CD14-positive monocyte (primary cell): ENCODE measurements around the gene SLC35A3. TPM values are rescaled to one million over a fixed set of nuclear protein-coding genes. Genes with fewer than 3 reads are reported as not detected.

Experiments
- DNase-seq, 3 donors: peaks; one replicate each; pipeline ENCODE4 v3.0.0-alpha.2; 2011 to 2022
- H2AFZ ChIP-seq: 2 replicates; pipeline ENCODE4 v1.6.0; 2012; ENCODE audit warnings: mild to moderate bottlenecking, low read depth, low read length, inconsistent platforms; ENCODE audit not compliant: insufficient read depth, poor library complexity, severe bottlenecking
- H3K27ac ChIP-seq, 2 donors: 1 replicate in 1 of 2; 2 replicates in 1 of 2; pipeline ENCODE4 v1.5.1; 2012 to 2013; ENCODE audit warnings: low read length in 2 of 2, control low read depth in 1 of 2, inconsistent platforms in 1 of 2, low read depth in 1 of 2, mild to moderate bottlenecking in 1 of 2
- H3K27me3 ChIP-seq, 2 donors: one replicate each; pipeline versions ENCODE4 v1.6.0 to v1.6.1; 2011 to 2013; ENCODE audit warnings: low read length in 2 of 2; ENCODE audit not compliant: control insufficient read depth in 2 of 2, insufficient read depth in 2 of 2
- H3K36me3 ChIP-seq, 2 donors: replicated peaks in 1 of 2; 1 replicate in 1 of 2; 2 replicates in 1 of 2; pipeline versions ENCODE4 v1.5.1 to v1.6.1; 2012 to 2013; ENCODE audit warnings: low read length in 2 of 2, control low read depth in 1 of 2, inconsistent platforms in 1 of 2, mild to moderate bottlenecking in 1 of 2; ENCODE audit not compliant: insufficient read depth in 2 of 2, control insufficient read depth in 1 of 2
- H3K4me1 ChIP-seq, 2 donors: 1 replicate in 1 of 2; 2 replicates in 1 of 2; pipeline versions ENCODE4 v1.5.1 to v1.6.1; 2012 to 2013; ENCODE audit warnings: low read length in 2 of 2, control low read depth in 1 of 2, inconsistent platforms in 1 of 2, mild to moderate bottlenecking in 1 of 2, moderate library complexity in 1 of 2; ENCODE audit not compliant: insufficient read depth in 2 of 2, control insufficient read depth in 1 of 2
- H3K4me2 ChIP-seq: replicated peaks from 2 replicates; pipeline ENCODE3; 2012; ENCODE audit warnings: low read length, moderate library complexity, mild to moderate bottlenecking; ENCODE audit not compliant: poor library complexity, severe bottlenecking; ENCODE audit errors: extremely low read depth
- H3K4me3 ChIP-seq, 3 experiments: fragments of 200-600 bp in 1 of 3; sonication (generic) in 1 of 3; replicated peaks in 1 of 3; 1 replicate in 2 of 3; 2 replicates in 1 of 3; pipeline ENCODE4 v1.5.1; 2011 to 2013; ENCODE audit warnings: low read length in 3 of 3, mild to moderate bottlenecking in 3 of 3, control low read depth in 2 of 3, low read depth in 2 of 3, inconsistent platforms in 1 of 3, moderate library complexity in 1 of 3
- H3K79me2 ChIP-seq: 2 replicates; pipeline ENCODE4 v1.6.0; 2012; ENCODE audit warnings: mild to moderate bottlenecking, control low read depth, inconsistent platforms, low read length, moderate library complexity; ENCODE audit not compliant: insufficient read depth
- H3K9ac ChIP-seq: 2 replicates; pipeline ENCODE4 v1.6.0; 2017; ENCODE audit warnings: low read length, mild to moderate bottlenecking; ENCODE audit not compliant: insufficient read depth, poor library complexity, severe bottlenecking
- H3K9me3 ChIP-seq, 2 donors: replicated peaks in 1 of 2; 1 replicate in 1 of 2; 2 replicates in 1 of 2; pipeline versions ENCODE4 v1.5.1 to v1.6.1; 2012 to 2013; ENCODE audit warnings: low read length in 2 of 2, control low read depth in 1 of 2; ENCODE audit not compliant: control insufficient read depth in 1 of 2, insufficient read depth in 1 of 2
- H4K20me1 ChIP-seq: 2 replicates; pipeline ENCODE4 v1.6.0; 2012; ENCODE audit warnings: mild to moderate bottlenecking, low read length, control low read depth, moderate library complexity; ENCODE audit not compliant: insufficient read depth
- H3K27ac Mint-ChIP-seq, 7 donors: one replicate each; pipeline ENCODE4 v1.8.0; 2020; ENCODE audit warnings: mild to moderate bottlenecking in 7 of 7, mixed read lengths in 7 of 7, moderate library complexity in 6 of 7, inconsistent platforms in 2 of 7
- H3K27me3 Mint-ChIP-seq, 3 donors: one replicate each; pipeline ENCODE4 v1.8.0; 2021 to 2022; ENCODE audit warnings: low read depth in 3 of 3, mild to moderate bottlenecking in 3 of 3, mixed read lengths in 3 of 3, moderate library complexity in 3 of 3, inconsistent platforms in 1 of 3
- H3K36me3 Mint-ChIP-seq, 2 donors: one replicate each; pipeline ENCODE4 v1.8.0; 2020; ENCODE audit warnings: mixed read lengths in 2 of 2, inconsistent platforms in 1 of 2, mild to moderate bottlenecking in 1 of 2
- H3K4me1 Mint-ChIP-seq: one replicate; pipeline ENCODE4 v1.8.0; 2020; ENCODE audit warnings: mild to moderate bottlenecking, mixed read lengths
- H3K4me3 Mint-ChIP-seq, 2 donors: one replicate each; pipeline ENCODE4 v1.8.0; 2020; ENCODE audit warnings: mild to moderate bottlenecking in 2 of 2, mixed read lengths in 2 of 2, moderate library complexity in 1 of 2
- H3K9me3 Mint-ChIP-seq, 7 donors: one replicate each; pipeline ENCODE4 v1.8.0; 2020 to 2022; ENCODE audit warnings: mixed read lengths in 7 of 7, mild to moderate bottlenecking in 6 of 7, moderate library complexity in 6 of 7, inconsistent platforms in 2 of 7
- CTCF ChIP-seq: fragments of 200-600 bp; IDR thresholded peaks from one replicate; pipeline ENCODE4 v1.8.0; 2022; ENCODE audit warnings: antibody characterized with exemption, mild to moderate bottlenecking
- WGBS: methylation state at CpG from one replicate; pipeline ENCODE4 v1.1.5; 2013; ENCODE audit warnings: missing lambda C conversion rate; ENCODE audit not compliant: insufficient coverage; 5-methylcytosine and 5-hydroxymethylcytosine counted together
- intact Hi-C, 2 donors: fragments of 100-400 bp; cut with micrococcal nuclease; formaldehyde crosslinking; loops; one replicate each; pipeline versions ENCODE4 v1.15.0 to v1.15.1; 2023
- polyA plus RNA-seq, 3 donors: library from polyadenylated mRNA; depleted of rRNA in 1 of 3; unstranded in 2 of 3; stranded (reverse) in 1 of 3; fragments of 300-500 nt in 2 of 3; fragments of >200 nt in 1 of 3; fragmentation: Illumina TruSeq in 2 of 3; gene quantifications; 1 replicate in 2 of 3; 2 replicates in 1 of 3; pipeline ENCODE4 v1.2.3, GENCODE V29; 2012 to 2021

SLC35A3 gene
- polyA plus RNA-seq, 3 donors, result 10.1 to 14.3 (median 13.0) TPM

GRCh38 chr1:100074604-100075395 lies 105.0 kb downstream of the SLC35A3 start:
- H3K79me2 ChIP-seq, result no peaks in the 10 kb centered on the region
- H4K20me1 ChIP-seq, result peaks cover 6% of the 10 kb centered on the region
- H3K36me3 ChIP-seq, result peaks cover 69 to 99% of the 10 kb centered on the region in 2 donors
- H3K4me2 ChIP-seq, result no peak overlapping the region
- H3K4me3 ChIP-seq, result no peak overlapping the region
- no peak overlapping the region for H2AFZ ChIP-seq
- Mint-ChIP-seq H3K36me3 (peaks cover 78 to 86% of the 10 kb centered on the region in 2 donors), H3K27me3 (peaks cover 0 to 2% (median 0%) of the 10 kb centered on the region in 3 donors), H3K27ac (peak overlapping the region in 2 of 7 donors; percentile 26 to 66), H3K9me3 (peaks cover 0 to 2% (median 0%) of the 10 kb centered on the region in 7 donors), H3K4me3 (no peak overlapping the region), H3K4me1 (no peaks in the 10 kb centered on the region)
- H3K4me1 ChIP-seq, result no peaks in the 10 kb centered on the region
- DNase-seq, result no peak
- no peak overlapping the region for H3K9ac ChIP-seq
- intact Hi-C loops, result no loop called here
- WGBS, result 100% methylated on average over 3 of the region's 11 CpGs
- no peaks in the 10 kb centered on the region for H3K9me3 ChIP-seq
- H3K27ac ChIP-seq, result peak overlapping the region in 1 of 2 donors; percentile 27
- TF ChIP-seq CTCF, result no peak
- H3K27me3 ChIP-seq, result no peaks in the 10 kb centered on the region

- Histone ChIP-seq H3K4me3 (no peak overlapping the region), H3K4me1 (no peaks in the 10 kb centered on the region), H2AFZ (no peak overlapping the region), H4K20me1 (peaks cover 6% of the 10 kb centered on the region), H3K27me3 (no peaks in the 10 kb centered on the region), H3K79me2 (no peaks in the 10 kb centered on the region), H3K36me3 (peaks cover 70 to 99% of the 10 kb centered on the region in 2 donors), H3K9ac (no peak overlapping the region), H3K9me3 (no peaks in the 10 kb centered on the region), H3K4me2 (no peak overlapping the region), H3K27ac (no peak overlapping the region)
- 100% methylated on average over 1 of the region's 3 CpGs for WGBS
- TF ChIP-seq CTCF, result no peak
- DNase-seq, result no peak
- no peaks in the 10 kb centered on the region for H3K4me1 Mint-ChIP-seq
- H3K36me3 Mint-ChIP-seq, result peaks cover 77 to 86% of the 10 kb centered on the region in 2 donors
- intact Hi-C loops, result no loop called here
- H3K4me3 Mint-ChIP-seq, result no peak overlapping the region
- H3K27me3 Mint-ChIP-seq, result peaks cover 0 to 2% (median 0%) of the 10 kb centered on the region in 3 donors
- peak overlapping the region in 3 of 7 donors; percentile 26 to 70 (median 54) for H3K27ac Mint-ChIP-seq
- H3K9me3 Mint-ChIP-seq, result peaks cover 0 to 2% (median 0%) of the 10 kb centered on the region in 7 donors
Observed at GRCh38 chr1:100075773-100076172, 106.0 kb downstream of the SLC35A3 start.
